PC-9 (cell line): ENCODE data around the gene MOGAT2. TPM values are rescaled to one million over a fixed set of nuclear protein-coding genes. Genes with fewer than 3 reads are reported as not detected.

Experiments
- BruUV-seq: library from RNA; stranded (reverse); fragments of 400-500 nt; replicated peaks from 2 replicates; lab custom pipeline; 2021; lab: Mats Ljungman, UMichigan
- CTCF ChIA-PET: fragments of 300-600 bp; sonication (Branson Sonifier 250); formaldehyde crosslinking; loops from one replicate; lab custom pipeline; 2022; ENCODE audit warnings: antibody characterized with exemption; lab: Charles Lee
- POLR2A ChIA-PET: fragments of 300-600 bp; sonication (Branson Sonifier 250); formaldehyde crosslinking; loops from one replicate; lab custom pipeline; 2022; ENCODE audit warnings: antibody characterized with exemption; ENCODE audit not compliant: unreplicated experiment; lab: Charles Lee
- DNase-seq, 2 experiments: peaks; one replicate each; pipeline versions ENCODE4 v3.0.0 to v3.0.0-alpha.2; 2015 to 2022; ENCODE audit warnings: mixed read lengths in 1 of 2
- H2AFZ ChIP-seq: fragments of 200-600 bp; sonication (generic); 2 replicates; pipeline ENCODE4 v1.8.1; 2017; ENCODE audit warnings: antibody characterized with exemption
- H3F3A ChIP-seq: fragments of 200-600 bp; sonication (generic); 2 replicates; pipeline ENCODE4 v1.8.1; 2017; ENCODE audit warnings: antibody characterized with exemption, mild to moderate bottlenecking, low read depth; ENCODE audit not compliant: insufficient read depth
- H3K27ac ChIP-seq: fragments of 200-600 bp; sonication (generic); 2 replicates; pipeline ENCODE4 v1.6.1; 2016; ENCODE audit warnings: mixed run types
- H3K27me3 ChIP-seq: fragments of 200-600 bp; sonication (generic); 2 replicates; pipeline ENCODE4 v1.6.1; 2016; ENCODE audit warnings: low read depth, mixed run types; ENCODE audit not compliant: insufficient read depth
- H3K36me3 ChIP-seq: fragments of 200-600 bp; sonication (generic); 2 replicates; pipeline ENCODE4 v1.6.1; 2016; ENCODE audit warnings: low read depth, mixed run types
- H3K4me1 ChIP-seq: fragments of 200-600 bp; sonication (generic); replicated peaks from 2 replicates; pipeline ENCODE4 v1.6.1; 2016; ENCODE audit warnings: mixed run types; ENCODE audit not compliant: insufficient read depth
- H3K4me2 ChIP-seq: fragments of 200-600 bp; sonication (generic); 2 replicates; pipeline ENCODE4 v1.6.1; 2017; ENCODE audit warnings: mixed run types
- H3K4me3 ChIP-seq: fragments of 200-600 bp; sonication (generic); 2 replicates; pipeline ENCODE4 v1.6.1; 2016; ENCODE audit warnings: mixed run types
- H3K79me2 ChIP-seq: fragments of 200-600 bp; sonication (generic); 2 replicates; pipeline ENCODE4 v1.6.1; 2017; ENCODE audit warnings: low read depth, mixed run types
- H3K9me2 ChIP-seq: fragments of 200-600 bp; sonication (generic); 2 replicates; pipeline ENCODE4 v1.8.1; 2017; ENCODE audit warnings: mild to moderate bottlenecking; ENCODE audit not compliant: insufficient read depth
- H3K9me3 ChIP-seq: fragments of 200-600 bp; sonication (generic); 2 replicates; pipeline ENCODE4 v1.8.1; 2016; ENCODE audit warnings: low read depth; ENCODE audit not compliant: insufficient read depth
- H4K20me1 ChIP-seq: fragments of 200-600 bp; sonication (generic); 2 replicates; pipeline ENCODE4 v1.8.1; 2017; ENCODE audit not compliant: insufficient read depth
- CTCF ChIP-seq: fragments of 200-600 bp; sonication (generic); conservative IDR thresholded peaks from 2 replicates; pipeline ENCODE4 v1.6.1; 2017; ENCODE audit warnings: mixed run types, antibody characterized with exemption, mild to moderate bottlenecking, moderate library complexity
- EZH2 ChIP-seq: fragments of 200-600 bp; sonication (generic); IDR thresholded peaks from 2 replicates; pipeline ENCODE4 v1.8.0; 2017; ENCODE audit warnings: antibody characterized with exemption, low read depth
- intact Hi-C: fragments of 100-400 bp; cut with micrococcal nuclease; formaldehyde crosslinking; loops from one replicate; pipeline ENCODE4 v1.10.0; 2022; ENCODE audit not compliant: unreplicated experiment
- total RNA-seq: library from RNA; stranded (reverse); gene quantifications from 2 replicates; pipeline ENCODE4 v1.2.3, GENCODE V29; 2021

The MOGAT2 gene
- total RNA-seq, 1 experiment from 2014 or later: not detected

- 0 out of 2 replicates have a peak, but pooled peaks cover 4% of the 10 kb centered on the region for H3K9me2 ChIP-seq
- H2AFZ ChIP-seq: no peak overlapping the region
- ChIA-PET CTCF (no interaction called here), POLR2A (no interaction called here)
- H3K4me1 ChIP-seq: peaks cover 12% of the 10 kb centered on the region
- no peaks in the 10 kb centered on the region for H3K79me2 ChIP-seq
- H3K36me3 ChIP-seq: no peaks in the 10 kb centered on the region
- no TSS peak for BruUV-seq
- H4K20me1 ChIP-seq: no peaks in the 10 kb centered on the region
- H3K9me3 ChIP-seq: peaks cover 5% of the 10 kb centered on the region; the same call in 1 of the 2 replicates
- no peak overlapping the region for H3K27ac ChIP-seq
- peak in 1 of 2 experiments; percentile 47 for DNase-seq
- H3K4me3 ChIP-seq: no peak overlapping the region
- no peak for TF ChIP-seq EZH2
- TF ChIP-seq CTCF: no peak
- intact Hi-C loops: no loop called here
- 0 out of 2 replicates have a peak, but pooled peaks cover 4% of the 10 kb centered on the region for H3K27me3 ChIP-seq
- 0 out of 2 replicates have a peak overlapping the region, but pooled peaks have one; percentile 2 for H3K4me2 ChIP-seq
- H3F3A ChIP-seq: no peaks in the 10 kb centered on the region; the same call in 1 of the 2 replicates
Observed at GRCh38 chr11:75689863-75690609, 27.6 kb upstream of the MOGAT2 start.

GRCh38 chr11:75691804-75692203, 25.8 kb upstream of the MOGAT2 start:
- peaks cover 12% of the 10 kb centered on the region for H3K4me1 ChIP-seq
- no peak overlapping the region for H3K27ac ChIP-seq
- H2AFZ ChIP-seq: no peak overlapping the region
- no TSS peak for BruUV-seq
- H3K36me3 ChIP-seq: no peaks in the 10 kb centered on the region
- H3K79me2 ChIP-seq: no peaks in the 10 kb centered on the region
- no peaks in the 10 kb centered on the region for H3K27me3 ChIP-seq
- H3F3A ChIP-seq: no peaks in the 10 kb centered on the region; the same call in 1 of the 2 replicates
- CTCF ChIA-PET: no interaction called here
- H4K20me1 ChIP-seq: no peaks in the 10 kb centered on the region
- H3K9me2 ChIP-seq: 0 out of 2 replicates have a peak, but pooled peaks cover 4% of the 10 kb centered on the region
- DNase-seq: no peak
- intact Hi-C loops: no loop called here
- H3K9me3 ChIP-seq: no peaks in the 10 kb centered on the region
- TF ChIP-seq EZH2 (no peak), CTCF (no peak)
- H3K4me3 ChIP-seq: no peak overlapping the region
- no peak overlapping the region for H3K4me2 ChIP-seq
- POLR2A ChIA-PET: no interaction called here

GRCh38 chr11:75697906-75698581, 19.6 kb upstream of the MOGAT2 start:
- Histone ChIP-seq H3K27ac (no peak overlapping the region), H3K36me3 (no peaks in the 10 kb centered on the region), H3K9me3 (no peaks in the 10 kb centered on the region), H3K4me2 (peak overlapping the region; percentile 37), H4K20me1 (no peaks in the 10 kb centered on the region), H3K4me3 (no peak overlapping the region), H3K79me2 (no peaks in the 10 kb centered on the region), H3F3A (peaks cover 17% of the 10 kb centered on the region), H3K27me3 (no peaks in the 10 kb centered on the region), H3K9me2 (no peaks in the 10 kb centered on the region), H2AFZ (no peak overlapping the region), H3K4me1 (peaks cover 18% of the 10 kb centered on the region)
- intact Hi-C loops: no loop called here
- POLR2A ChIA-PET: interaction anchor here (0.7 kb wide), 1 partner anchor 135 kb away, joined by 3 read pairs; no protein-coding TSS in a partner anchor
- TF ChIP-seq EZH2: no peak
- no peak for TF ChIP-seq CTCF
- no TSS peak for BruUV-seq
- DNase-seq: peak; percentile 20 to 69
- CTCF ChIA-PET: interaction anchor here (0.6 to 0.8 kb wide), 3 partner anchors 121 to 199 kb away, joined by 3 to 8 read pairs (median 3); no protein-coding TSS in a partner anchor
